VCaP (cell line): ENCODE results near the gene EHBP1.

ENCODE experiments used
- H3K27ac ChIP-seq: fragments of 450-650 bp; 2 replicates; pipeline ENCODE4 v1.5.1; 2017
- TF ChIP-seq, protein P1 (sequence below): fragments of 450-650 bp; conservative IDR thresholded peaks from 2 replicates; pipeline ENCODE4 v1.5.1; 2017; ENCODE audit warnings: mild to moderate bottlenecking, moderate library complexity

EHBP1 gene

DNA sequence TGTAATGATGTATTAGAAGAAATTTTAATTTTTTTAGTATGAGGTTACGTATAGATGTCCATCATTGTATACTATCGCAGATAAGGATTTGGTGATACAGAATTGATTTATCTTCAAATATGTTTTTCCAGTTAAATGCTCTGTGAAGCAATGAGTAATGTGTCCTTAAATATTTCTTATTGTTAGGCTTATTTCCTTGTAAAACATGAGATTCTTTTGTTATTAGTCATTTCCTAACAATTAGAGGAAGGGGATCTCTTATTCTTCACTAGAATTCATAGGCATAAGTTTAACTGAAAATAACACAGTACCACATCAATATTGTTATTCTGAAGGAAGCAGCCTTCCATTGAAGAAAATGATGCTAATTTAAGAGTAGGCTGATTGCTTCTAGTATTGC is 329.7 kb downstream of the EHBP1 start:
- TF ChIP-seq, protein P1, sequence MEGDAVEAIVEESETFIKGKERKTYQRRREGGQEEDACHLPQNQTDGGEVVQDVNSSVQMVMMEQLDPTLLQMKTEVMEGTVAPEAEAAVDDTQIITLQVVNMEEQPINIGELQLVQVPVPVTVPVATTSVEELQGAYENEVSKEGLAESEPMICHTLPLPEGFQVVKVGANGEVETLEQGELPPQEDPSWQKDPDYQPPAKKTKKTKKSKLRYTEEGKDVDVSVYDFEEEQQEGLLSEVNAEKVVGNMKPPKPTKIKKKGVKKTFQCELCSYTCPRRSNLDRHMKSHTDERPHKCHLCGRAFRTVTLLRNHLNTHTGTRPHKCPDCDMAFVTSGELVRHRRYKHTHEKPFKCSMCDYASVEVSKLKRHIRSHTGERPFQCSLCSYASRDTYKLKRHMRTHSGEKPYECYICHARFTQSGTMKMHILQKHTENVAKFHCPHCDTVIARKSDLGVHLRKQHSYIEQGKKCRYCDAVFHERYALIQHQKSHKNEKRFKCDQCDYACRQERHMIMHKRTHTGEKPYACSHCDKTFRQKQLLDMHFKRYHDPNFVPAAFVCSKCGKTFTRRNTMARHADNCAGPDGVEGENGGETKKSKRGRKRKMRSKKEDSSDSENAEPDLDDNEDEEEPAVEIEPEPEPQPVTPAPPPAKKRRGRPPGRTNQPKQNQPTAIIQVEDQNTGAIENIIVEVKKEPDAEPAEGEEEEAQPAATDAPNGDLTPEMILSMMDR: no peak
- no peak overlapping the region for H3K27ac ChIP-seq

DNA sequence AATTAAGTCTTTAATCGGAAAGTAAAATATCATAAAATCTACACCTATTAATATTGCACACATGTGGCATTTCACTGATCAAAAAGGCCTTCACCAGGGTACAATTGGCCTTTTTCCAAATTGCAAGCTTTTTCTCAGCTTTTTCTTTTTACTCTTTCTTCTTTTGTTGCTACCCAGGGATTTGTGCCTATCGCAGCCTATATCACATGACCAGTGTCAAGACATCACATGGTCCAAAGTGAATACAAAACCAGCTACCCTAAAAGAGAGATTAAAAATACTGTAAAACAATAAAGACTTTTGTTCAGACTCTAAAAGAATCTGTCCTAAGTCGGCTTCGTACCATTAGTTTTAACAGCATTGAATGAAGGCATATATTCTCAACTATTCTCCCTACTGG is 330.1 kb downstream of the EHBP1 start:
- TF ChIP-seq, protein P1: no peak

DNA sequence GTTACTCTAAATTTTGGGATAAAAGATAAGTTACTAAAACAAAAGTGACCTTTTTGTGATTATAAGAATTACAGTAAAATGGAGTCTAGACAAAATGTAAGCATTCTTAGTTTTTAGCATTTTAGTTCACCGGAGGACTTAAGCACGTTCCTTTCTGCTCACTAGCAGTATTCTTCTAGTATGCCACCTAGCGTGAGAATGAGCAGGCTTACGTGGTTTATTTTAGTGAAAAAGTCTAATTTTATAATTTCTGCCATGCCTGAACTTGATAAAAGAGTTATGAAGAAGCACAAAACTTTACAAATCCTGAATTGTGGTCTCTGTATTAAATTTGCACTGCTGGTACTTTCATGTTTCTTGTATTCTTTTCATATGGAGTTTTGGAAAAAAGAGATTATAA is 332.5 kb downstream of the EHBP1 start:
- no peak overlapping the region for H3K27ac ChIP-seq
- TF ChIP-seq, protein P1: no peak

More for the DNA sequence above, 330.1 kb downstream of the EHBP1 start:
- H3K27ac ChIP-seq: no peak overlapping the region

DNA sequence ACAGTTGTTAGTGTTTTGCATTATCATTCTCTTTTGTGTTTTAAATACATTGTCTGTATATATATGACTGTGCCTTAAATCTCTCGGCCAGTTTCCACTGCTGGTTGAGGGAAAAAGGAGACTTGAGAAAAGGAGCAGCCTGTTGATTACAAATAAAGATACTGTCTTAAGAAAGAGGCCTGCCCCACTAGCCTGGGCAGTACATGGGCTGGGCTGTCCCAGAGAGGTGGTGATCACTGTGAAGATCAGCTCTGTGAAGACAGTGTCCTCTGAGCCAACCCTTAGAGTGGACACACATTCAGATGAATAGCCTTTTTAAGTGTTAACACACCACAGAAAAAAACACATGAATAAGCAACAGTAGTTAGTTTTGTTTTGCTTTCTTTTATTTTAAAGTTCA is 335.1 kb downstream of the EHBP1 start:
- H3K27ac ChIP-seq: no peak overlapping the region
- TF ChIP-seq, protein P1: no peak

DNA sequence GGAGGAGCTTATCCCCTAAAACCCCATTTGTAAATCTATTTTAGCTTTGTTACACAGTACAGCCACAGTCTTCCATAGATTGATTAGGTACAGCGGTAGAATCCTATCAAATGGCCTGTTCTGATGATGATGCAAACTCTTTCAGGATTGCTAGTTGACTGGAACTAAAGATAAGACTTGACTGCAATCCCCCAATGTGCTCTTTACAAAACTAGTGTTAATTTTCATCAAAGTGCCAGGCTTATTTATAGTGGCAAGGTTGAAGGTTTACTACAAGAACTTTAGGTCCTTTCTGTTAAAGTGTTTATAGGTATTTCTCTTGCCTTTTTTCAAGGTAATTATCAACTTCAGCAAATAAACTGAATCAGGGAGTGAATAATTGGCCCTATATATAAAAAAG is 336.1 kb downstream of the EHBP1 start:
- TF ChIP-seq, protein P1: no peak
- H3K27ac ChIP-seq: no peak overlapping the region

DNA sequence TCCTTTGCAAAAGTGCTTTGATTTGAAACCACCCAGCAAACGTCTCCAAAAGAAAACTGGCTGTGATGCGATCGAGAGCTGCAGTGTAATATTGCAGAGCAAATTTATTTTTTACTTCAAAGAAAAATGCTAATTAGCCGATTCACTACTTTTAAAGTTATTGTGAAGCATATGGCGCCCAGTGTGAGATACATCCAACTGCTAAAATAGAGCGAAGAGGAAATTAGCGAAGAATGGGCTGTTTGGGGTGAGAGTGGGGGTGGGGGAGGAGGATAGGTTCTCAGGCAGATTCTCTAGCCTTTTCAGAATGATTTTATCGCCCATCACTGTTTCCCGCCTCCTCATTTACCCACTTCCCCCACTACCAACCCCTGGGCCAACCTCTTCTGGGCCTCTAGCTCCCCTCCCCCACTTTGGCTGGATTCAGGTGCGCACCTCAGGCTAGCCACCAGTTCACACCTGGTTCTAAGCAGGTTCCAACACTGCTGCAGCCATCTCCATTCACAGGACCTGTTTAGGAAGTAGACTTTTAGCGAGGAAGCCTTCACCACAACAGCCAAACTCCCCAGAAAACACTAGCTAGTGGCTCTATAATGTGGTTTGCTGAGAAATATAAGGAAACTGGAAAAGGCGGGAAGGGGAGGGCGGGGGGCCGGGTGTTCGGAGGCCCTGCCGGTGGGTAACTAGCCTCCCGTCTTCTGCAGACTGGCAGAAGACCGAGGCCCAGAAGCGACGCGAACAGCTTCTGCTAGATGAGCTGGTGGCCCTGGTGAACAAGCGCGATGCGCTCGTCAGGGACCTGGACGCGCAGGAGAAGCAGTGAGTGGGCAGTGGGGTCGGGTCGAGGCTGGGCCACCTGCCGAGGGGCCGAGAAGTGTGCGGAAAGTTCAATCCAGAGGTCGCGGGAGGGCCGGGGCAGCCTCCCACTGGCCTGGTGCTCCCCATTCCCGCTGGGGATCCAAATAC is 339.1 kb downstream of the EHBP1 start:
- TF ChIP-seq, protein P1: no peak

DNA sequence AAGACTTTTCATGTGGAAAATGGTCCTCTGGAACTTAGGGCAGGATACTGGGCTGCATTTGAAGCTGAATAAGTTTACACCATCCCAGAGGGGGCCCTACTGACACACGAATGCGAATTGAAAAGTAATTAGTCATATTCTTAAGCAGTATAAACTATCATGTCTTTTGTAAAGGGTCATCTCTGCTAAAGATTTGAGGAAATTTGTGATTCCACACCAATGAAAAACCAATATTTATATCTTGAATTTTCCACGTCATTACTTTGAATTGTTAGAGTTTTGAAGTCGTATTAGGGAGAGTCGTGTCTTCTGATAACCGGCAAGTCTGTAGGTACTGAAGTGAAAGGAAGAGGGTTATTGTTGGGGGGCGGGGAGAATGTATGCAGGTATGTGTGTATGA is 341.0 kb downstream of the EHBP1 start:
- H3K27ac ChIP-seq: no peak overlapping the region
- TF ChIP-seq, protein P1: no peak

More for the DNA sequence above, 339.1 kb downstream of the EHBP1 start:
- H3K27ac ChIP-seq: no peak overlapping the region
